ENCODE results near the gene TAF8.

- TF ChIP-seq CTCF (IDR thresholded peaks at IDR 0.05) (no peak), POLR2A (IDR thresholded peaks at IDR 0.05) (no peak)
These were observed 44.8 kb downstream of the TAF8 start for GRCh38 chr6:42095094-42095493.

All from suprapubic skin (tissue), 3 donors.